A673 (cell line): ENCODE measurements around the gene TERT. TPM values are rescaled to one million over a fixed set of nuclear protein-coding genes. Genes with fewer than 3 reads are reported as not detected.
"Not testable (repeated sequence)": the region's sequence is repeated elsewhere in the genome, so short reads cannot be mapped to it uniquely, and the experiment has no call there.

ENCODE experiments used
- BruUV-seq: library from RNA; stranded (reverse); fragments of 400-500 nt; replicated peaks from 2 replicates; lab custom pipeline; 2021; lab: Mats Ljungman, UMichigan
- CTCF ChIA-PET: fragments of 300-600 bp; sonication (Branson Sonifier 250); formaldehyde crosslinking; loops from one replicate; lab custom pipeline; 2022; ENCODE audit warnings: antibody characterized with exemption; lab: Charles Lee
- POLR2A ChIA-PET: fragments of 300-600 bp; sonication (Branson Sonifier 250); formaldehyde crosslinking; loops from one replicate; lab custom pipeline; 2022; ENCODE audit warnings: antibody characterized with exemption; ENCODE audit not compliant: low non-redundant PET; lab: Charles Lee
- DNase-seq: peaks from one replicate; pipeline ENCODE4 v3.0.0-alpha.2; 2015; ENCODE audit warnings: low spot score
- H3K27ac ChIP-seq: fragments of 200-600 bp; sonication (generic); 2 replicates; pipeline ENCODE4 v1.5.1; 2016; ENCODE audit warnings: mixed run types, low read depth, mild to moderate bottlenecking, mixed read lengths, antibody characterized with exemption, low read length; ENCODE audit not compliant: poor library complexity, severe bottlenecking
- H3K27me3 ChIP-seq: fragments of 200-600 bp; sonication (generic); replicated peaks from 2 replicates; pipeline ENCODE4 v1.6.1; 2017; ENCODE audit warnings: mixed run types, low read depth, mild to moderate bottlenecking, mixed read lengths, antibody characterized with exemption, low read length; ENCODE audit not compliant: insufficient read depth, poor library complexity
- H3K36me3 ChIP-seq: fragments of 200-600 bp; sonication (generic); 2 replicates; pipeline ENCODE4 v1.6.1; 2016; ENCODE audit warnings: mixed run types, mild to moderate bottlenecking, mixed read lengths, antibody characterized with exemption, low read length; ENCODE audit not compliant: insufficient read depth, poor library complexity, severe bottlenecking
- H3K4me1 ChIP-seq: fragments of 200-600 bp; sonication (generic); 2 replicates; pipeline ENCODE4 v1.6.1; 2017; ENCODE audit warnings: mixed run types, mild to moderate bottlenecking, mixed read lengths, antibody characterized with exemption, low read length; ENCODE audit not compliant: insufficient read depth, poor library complexity, severe bottlenecking
- H3K4me3 ChIP-seq: fragments of 200-600 bp; sonication (generic); 2 replicates; pipeline ENCODE4 v1.5.1; 2016; ENCODE audit warnings: low read depth, mixed run types, mild to moderate bottlenecking, mixed read lengths, low read length; ENCODE audit not compliant: poor library complexity, severe bottlenecking
- H3K9me3 ChIP-seq: fragments of 200-600 bp; sonication (generic); 2 replicates; pipeline ENCODE4 v1.6.1; 2016; ENCODE audit warnings: mixed run types, low read depth, mild to moderate bottlenecking, mixed read lengths, antibody characterized with exemption, low read length; ENCODE audit not compliant: poor library complexity, severe bottlenecking
- CTCF ChIP-seq: fragments of 300-800, 200-600 bp; sonication (generic); conservative IDR thresholded peaks from 2 replicates; pipeline ENCODE4 v1.5.1; 2017; ENCODE audit warnings: low read depth, mild to moderate bottlenecking, antibody characterized with exemption, low read length, moderate library complexity, mixed read lengths
- EZH2 ChIP-seq: fragments of 200-600 bp; sonication (generic); IDR thresholded peaks from 2 replicates; pipeline ENCODE4 v1.6.1; 2017; ENCODE audit warnings: borderline replicate concordance, low read depth, mild to moderate bottlenecking, mixed read lengths, antibody characterized with exemption, low read length; ENCODE audit not compliant: poor library complexity, severe bottlenecking
- intact Hi-C: fragments of 100-400 bp; cut with micrococcal nuclease; formaldehyde crosslinking; loops from one replicate; pipeline ENCODE4 v1.10.0; 2022; ENCODE audit not compliant: unreplicated experiment
- total RNA-seq: library from RNA; stranded (reverse); gene quantifications from 2 replicates; pipeline ENCODE4 v1.2.3, GENCODE V29; 2021

The TERT gene
- total RNA-seq, 1 experiment from 2014 or later = 14.2 TPM

- BruUV-seq = no TSS peak
- no peaks in the 10 kb centered on the region for H3K4me1 ChIP-seq
- DNase-seq = no peak
- H3K9me3 ChIP-seq = no peaks in the 10 kb centered on the region
- H3K36me3 ChIP-seq = no peaks in the 10 kb centered on the region
- ChIA-PET CTCF (no interaction called here), POLR2A (no interaction called here)
- intact Hi-C loops = no loop called here
- no peak for TF ChIP-seq EZH2
- no peak for TF ChIP-seq CTCF
- no peak overlapping the region for H3K4me3 ChIP-seq
- H3K27ac ChIP-seq = no peak overlapping the region
- no peaks in the 10 kb centered on the region for H3K27me3 ChIP-seq
Observed at GRCh38 chr5:1270426-1270825, 24.4 kb downstream of the TERT start.

GRCh38 chr5:1268666-1269065 is 26.2 kb downstream of the TERT start:
- H3K4me3 ChIP-seq = no peak overlapping the region
- intact Hi-C loops = no loop called here

GRCh38 chr5:1268056-1268455 is 26.8 kb downstream of the TERT start:
- no peak for TF ChIP-seq CTCF
- TF ChIP-seq EZH2 = no peak
- H3K4me1 ChIP-seq = no peaks in the 10 kb centered on the region
- BruUV-seq = no TSS peak
- ChIA-PET POLR2A (no interaction called here), CTCF (no interaction called here)
- H3K36me3 ChIP-seq = no peaks in the 10 kb centered on the region
- DNase-seq = no peak
- H3K4me3 ChIP-seq = no peak overlapping the region
- H3K27me3 ChIP-seq = no peaks in the 10 kb centered on the region
- no peak overlapping the region for H3K27ac ChIP-seq
- no peaks in the 10 kb centered on the region for H3K9me3 ChIP-seq
- intact Hi-C loops = no loop called here

More at GRCh38 chr5:1268666-1269065, 26.2 kb downstream of the TERT start:
- Histone ChIP-seq H3K9me3 (no peaks in the 10 kb centered on the region), H3K27me3 (no peaks in the 10 kb centered on the region), H3K27ac (no peak overlapping the region), H3K4me1 (no peaks in the 10 kb centered on the region), H3K36me3 (no peaks in the 10 kb centered on the region)
- POLR2A ChIA-PET = no interaction called here
- TF ChIP-seq CTCF (no peak), EZH2 (no peak)
- CTCF ChIA-PET = no interaction called here
- DNase-seq = no peak
- no TSS peak for BruUV-seq

- POLR2A ChIA-PET, H3K4me1 ChIP-seq, H3K27me3 ChIP-seq, DNase-seq, H3K9me3 ChIP-seq, H3K36me3 ChIP-seq, H3K4me3 ChIP-seq, CTCF ChIA-PET, BruUV-seq, H3K27ac ChIP-seq, intact Hi-C loops: not testable (repeated sequence)
Observed at GRCh38 chr5:1267464-1267863, 27.4 kb downstream of the TERT start.
